Epithelial cell of proximal tubule (primary cell): ENCODE measurements around the gene SPAG5. TPM values are rescaled to one million over a fixed set of nuclear protein-coding genes. Genes with fewer than 3 reads are reported as not detected.

ENCODE experiments used
- DNase-seq: peaks from one replicate; pipeline ENCODE4 v3.0.0-alpha.2; 2011; ENCODE audit warnings: low read depth
- H3K4me3 ChIP-seq: 2 replicates; pipeline ENCODE4 v1.5.1; 2011; ENCODE audit warnings: low read depth, mild to moderate bottlenecking, low read length
- CTCF ChIP-seq: conservative IDR thresholded peaks from 2 replicates; pipeline ENCODE4 v1.5.1; 2012; ENCODE audit warnings: low read depth, mild to moderate bottlenecking, low read length
- total RNA-seq: library from RNA; depleted of rRNA; stranded (reverse); fragments of >200 nt; gene quantifications from 2 replicates; pipeline ENCODE4 v1.2.3, GENCODE V29; 2015

The SPAG5 gene
- total RNA-seq, 1 donor from 2014 or later: 104 TPM

DNA sequence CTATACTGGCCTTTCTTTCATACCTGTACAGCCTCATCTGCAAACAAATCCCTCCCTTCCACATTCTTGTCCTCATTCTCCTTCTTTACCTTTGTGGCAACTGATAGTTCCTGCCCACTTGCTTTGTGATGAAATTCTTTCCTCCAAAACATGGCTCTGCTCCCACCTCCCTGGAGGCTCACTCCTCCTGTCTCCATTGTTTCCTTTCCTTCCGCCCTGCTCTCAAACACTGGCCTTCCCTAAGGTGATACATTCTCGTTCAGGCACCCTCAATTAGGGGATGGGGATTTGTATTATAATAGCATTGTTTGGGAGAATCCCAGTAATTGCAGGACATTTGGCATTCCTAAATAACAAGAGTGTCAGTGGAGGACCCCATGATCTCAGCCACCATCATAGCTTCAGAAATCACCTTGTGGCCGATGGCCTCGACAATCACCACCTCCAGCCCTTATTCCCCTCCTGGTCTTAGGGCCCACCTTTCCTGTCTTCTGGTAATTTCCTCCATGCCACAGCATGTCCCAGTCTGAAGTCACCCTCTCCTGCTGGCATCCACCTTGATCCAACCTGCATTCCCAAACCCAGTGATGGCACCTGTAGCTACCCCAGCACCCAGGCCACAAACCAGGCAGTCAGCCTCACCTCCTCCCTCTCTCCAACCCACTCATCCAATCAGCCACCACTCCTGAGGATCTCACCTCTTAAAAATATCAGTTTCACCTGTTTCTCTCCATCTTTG lies 54.3 kb downstream of the SPAG5 start:
- no peak overlapping the region for H3K4me3 ChIP-seq
- DNase-seq: no peak
- no peak for TF ChIP-seq CTCF

- no peak for TF ChIP-seq CTCF
- no peak overlapping the region for H3K4me3 ChIP-seq
- DNase-seq: no peak
Observed at GRCh38 chr17:28541439-28541838, 57.4 kb downstream of the SPAG5 start.

- H3K4me3 ChIP-seq: no peak overlapping the region
Observed at GRCh38 chr17:28540231-28540630, 58.6 kb downstream of the SPAG5 start.

DNA sequence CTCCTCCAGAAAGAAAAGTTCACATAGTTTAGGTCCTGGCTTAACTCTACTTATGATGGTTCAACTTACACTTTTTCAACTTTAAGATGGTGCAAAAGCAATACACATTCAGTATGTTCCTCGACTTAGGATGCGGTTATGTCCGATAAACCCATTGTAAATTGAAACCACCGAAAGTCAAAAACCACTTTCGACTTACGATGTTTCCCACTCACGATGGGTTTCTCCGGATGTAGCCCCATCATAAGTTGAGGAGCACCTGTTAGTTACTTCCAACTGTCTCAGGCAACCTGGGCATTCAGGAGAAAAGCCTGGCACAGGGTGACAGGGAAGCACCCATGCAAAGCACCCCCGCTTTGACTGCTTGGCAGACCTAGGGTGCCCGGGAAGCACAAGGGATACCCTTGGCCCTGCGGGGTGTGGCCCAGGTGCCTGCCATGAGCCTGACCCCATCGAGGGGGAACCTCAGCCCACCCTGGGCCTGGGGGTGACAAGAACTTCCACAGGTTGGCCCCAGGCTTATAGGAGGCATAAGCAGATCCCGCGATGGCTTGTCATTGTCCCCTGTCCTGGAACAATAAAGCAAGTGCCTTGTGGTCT lies 60.4 kb downstream of the SPAG5 start:
- no peak for DNase-seq
- no peak overlapping the region for H3K4me3 ChIP-seq
- TF ChIP-seq CTCF: no peak

More at GRCh38 chr17:28540231-28540630, 58.6 kb downstream of the SPAG5 start:
- TF ChIP-seq CTCF: no peak
- DNase-seq: no peak

- no peak for TF ChIP-seq CTCF
- DNase-seq: no peak
- H3K4me3 ChIP-seq: no peak overlapping the region
Observed at GRCh38 chr17:28537219-28537610, 61.6 kb downstream of the SPAG5 start.

DNA sequence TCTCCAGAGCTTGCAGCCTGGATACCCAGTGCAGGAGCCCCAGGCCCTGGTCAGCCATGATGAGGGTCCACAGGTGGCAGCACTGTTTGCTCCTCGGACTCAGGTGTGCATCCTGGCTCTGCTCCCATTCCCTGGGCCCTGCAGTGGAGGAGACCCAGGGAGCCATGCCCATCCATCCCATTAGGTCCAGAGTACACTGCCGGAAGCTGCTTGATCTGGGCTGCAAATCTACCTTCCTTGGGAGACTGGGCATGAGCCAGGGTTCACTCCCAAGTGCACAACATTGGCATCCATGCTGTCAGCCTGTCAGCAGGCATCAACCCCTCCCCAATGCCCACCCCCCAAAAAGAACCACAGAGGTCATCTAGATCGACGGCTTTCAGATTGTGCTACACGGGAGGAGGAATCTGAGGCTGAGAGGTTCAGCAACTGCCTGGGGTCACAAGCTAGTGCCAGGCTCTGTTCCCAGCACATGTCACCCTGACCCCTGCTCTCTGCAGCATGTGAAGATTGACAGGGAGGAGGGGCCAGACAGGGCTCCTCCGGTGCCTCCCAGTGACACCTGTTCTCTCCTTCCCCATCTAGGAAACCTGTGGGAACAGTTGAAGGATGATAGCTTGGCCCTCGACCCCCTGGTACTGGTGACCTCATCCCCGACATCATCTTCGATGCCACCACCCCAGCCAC lies 62.1 kb downstream of the SPAG5 start:
- TF ChIP-seq CTCF: no peak
- H3K4me3 ChIP-seq: no peak overlapping the region
- no peak for DNase-seq
